Measurements from ENCODE around the gene HNRNPUL2.
"Not testable (repeated sequence)": the region's sequence is repeated elsewhere in the genome, so short reads cannot be mapped to it uniquely, and the experiment has no call there.

Gene HNRNPUL2

DNA sequence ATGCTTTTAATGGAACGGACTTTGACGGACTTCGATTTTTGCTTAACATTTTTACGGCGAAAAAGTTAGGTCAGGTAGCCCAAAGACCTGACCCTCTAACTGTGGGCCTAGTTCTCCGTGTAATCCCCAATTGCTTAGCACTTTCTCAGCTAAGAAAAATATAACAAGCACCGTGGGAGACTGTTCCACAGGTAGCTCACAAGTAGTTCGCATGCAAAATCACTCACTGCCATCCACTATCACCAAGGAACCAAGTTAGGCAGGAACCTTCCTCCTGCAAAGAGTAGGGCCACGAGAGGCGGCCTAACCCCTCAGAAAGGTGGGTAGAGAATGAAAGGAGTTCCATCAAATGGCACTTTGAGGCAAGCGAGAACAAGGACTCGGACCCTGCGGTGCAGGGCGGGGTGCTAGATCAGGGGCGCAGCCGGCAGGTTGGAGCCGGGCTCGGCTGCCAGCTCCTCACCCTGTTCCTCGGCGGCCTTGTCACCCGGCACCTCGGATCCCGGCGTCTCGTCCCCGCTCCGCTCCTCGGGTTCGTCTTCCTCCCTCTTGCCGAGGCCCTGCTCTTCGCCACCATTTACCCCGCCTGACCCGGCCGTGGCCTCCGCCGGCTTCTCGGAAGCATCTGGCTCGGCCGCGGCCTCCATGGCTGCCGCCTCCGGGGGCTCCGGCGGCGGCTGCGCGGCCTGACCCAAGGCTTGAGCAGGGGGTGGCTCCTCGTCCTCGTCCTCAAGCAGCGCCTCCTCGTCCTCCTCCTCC, 922 bp downstream of the HNRNPUL2 start:
- DNase-seq = peak; percentile 34

DNA sequence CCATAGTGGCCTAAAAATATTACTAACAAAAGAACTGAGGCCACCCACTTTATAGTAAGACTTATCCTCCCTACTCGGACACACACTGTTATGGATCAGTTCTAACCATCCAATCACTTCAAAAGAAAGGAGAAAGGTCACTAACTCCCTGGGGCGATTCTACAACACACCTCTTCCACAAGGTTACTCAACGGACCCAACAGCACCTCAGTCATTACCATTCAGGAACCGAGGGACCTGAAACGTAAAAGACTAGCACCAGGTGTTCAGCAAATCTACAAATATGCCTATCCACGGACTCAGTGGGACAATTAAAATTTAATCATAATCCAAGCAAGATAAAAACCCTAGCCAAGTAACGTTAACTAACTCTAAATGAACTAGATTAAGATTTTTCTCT, 1.6 kb downstream of the HNRNPUL2 start:
- peak; percentile 35 for DNase-seq

DNA sequence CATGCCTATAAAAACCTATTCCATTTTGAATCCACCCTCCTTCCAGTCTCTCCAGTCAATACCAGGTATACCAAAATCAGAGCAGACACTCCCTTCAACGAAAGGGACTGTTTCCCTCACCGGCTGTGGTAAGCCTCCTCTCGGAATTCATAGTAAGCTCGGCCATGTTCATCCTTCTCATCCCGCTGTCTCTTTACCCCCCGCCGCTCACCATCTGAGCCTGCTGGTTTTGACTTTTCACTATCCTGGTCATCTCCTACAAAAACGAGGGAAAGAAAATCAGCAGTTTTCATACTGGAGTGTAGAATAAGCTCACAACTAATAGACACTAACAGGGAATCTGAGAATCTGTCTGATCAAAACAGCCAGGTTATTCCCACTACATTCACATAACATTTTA, 3.1 kb downstream of the HNRNPUL2 start:
- DNase-seq = no peak

DNA sequence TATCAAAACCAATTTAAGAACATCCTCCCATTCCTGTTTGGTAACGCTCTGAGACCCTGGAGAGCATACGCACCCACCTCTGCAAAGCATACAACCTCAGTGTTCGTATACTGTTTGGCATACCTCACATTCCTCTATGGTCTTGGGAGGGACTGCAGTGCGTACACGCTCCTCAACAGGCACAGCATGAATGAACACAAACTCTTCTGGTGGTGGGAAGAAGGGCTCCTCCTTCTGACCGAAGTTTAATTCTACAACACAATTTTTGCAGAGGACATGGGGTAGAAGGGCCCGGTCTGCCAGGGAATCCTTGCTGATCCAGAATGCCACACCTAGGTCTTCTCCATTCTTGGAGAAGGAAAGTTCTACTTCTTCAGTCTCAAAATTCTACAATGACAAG, 5.3 kb downstream of the HNRNPUL2 start:
- no peak for DNase-seq

DNA sequence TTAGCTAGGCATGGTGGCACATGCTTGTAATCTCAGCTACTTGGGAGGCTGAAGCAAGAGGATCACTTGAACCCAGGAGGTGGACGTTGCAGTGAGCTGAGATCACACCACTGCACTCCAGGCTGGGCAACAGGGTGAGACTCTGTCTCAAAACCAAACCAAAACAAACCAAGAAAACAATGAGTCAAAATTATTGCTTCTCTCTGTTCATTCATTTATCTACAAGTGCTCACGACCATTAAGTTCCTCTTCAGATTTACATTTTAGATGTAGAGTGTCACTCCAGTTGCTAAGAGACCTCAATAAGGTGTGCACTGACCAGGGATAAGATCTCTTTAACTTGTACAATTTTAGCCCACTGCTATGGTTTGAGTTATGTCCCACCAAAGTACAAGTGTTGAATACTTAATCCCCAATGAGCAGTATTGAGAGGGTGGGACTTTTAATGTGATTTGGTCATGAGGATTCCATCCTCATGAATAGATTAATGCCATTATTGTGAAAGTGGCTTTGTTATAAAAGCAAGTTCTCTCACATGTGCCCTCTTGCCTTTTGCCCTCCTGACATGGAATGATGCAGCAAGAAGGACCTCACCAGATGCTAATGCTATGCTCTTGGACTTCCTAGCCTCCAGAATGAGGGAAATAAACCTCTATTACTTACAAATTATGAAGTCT, 7.8 kb downstream of the HNRNPUL2 start:
- DNase-seq = no peak

DNA sequence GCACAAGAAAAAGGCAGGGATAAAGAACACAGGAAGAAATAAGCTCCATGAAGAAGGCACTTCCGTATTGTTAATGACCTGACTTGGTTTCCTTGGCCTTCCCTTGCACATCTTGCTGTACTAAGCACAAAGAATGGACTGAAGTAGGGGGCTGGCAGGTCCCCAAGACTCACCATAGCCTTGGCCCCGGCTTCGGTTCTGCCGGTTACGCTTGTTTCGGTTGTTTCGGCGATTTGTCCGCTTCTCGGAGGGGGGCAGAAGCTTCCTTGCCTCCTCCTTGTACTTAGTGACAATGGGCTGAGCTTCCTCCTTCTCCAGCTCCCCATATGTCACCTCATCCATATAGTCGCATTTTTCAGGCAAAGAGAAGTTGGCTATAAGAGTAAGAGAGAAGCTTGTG, 10.4 kb downstream of the HNRNPUL2 start:
- DNase-seq = no peak

DNA sequence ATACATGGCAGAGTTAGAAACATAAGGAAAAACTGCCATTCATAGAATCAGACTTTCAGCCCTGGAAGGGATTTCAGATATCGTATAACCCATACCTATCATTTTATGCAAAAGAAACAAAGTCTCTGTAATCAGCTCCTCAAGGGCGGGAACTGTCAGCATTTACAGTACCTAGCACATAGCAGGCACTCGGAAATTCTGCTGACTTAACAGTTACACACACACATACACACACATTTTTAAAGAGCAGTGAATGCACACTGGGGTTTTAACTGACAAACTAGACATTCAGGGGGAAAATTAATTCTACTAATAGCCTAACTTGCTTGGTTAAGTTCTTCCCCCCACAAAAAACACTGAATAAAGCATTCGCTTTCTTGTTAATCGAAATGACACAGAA, 11.1 kb downstream of the HNRNPUL2 start:
- no peak for DNase-seq

DNA sequence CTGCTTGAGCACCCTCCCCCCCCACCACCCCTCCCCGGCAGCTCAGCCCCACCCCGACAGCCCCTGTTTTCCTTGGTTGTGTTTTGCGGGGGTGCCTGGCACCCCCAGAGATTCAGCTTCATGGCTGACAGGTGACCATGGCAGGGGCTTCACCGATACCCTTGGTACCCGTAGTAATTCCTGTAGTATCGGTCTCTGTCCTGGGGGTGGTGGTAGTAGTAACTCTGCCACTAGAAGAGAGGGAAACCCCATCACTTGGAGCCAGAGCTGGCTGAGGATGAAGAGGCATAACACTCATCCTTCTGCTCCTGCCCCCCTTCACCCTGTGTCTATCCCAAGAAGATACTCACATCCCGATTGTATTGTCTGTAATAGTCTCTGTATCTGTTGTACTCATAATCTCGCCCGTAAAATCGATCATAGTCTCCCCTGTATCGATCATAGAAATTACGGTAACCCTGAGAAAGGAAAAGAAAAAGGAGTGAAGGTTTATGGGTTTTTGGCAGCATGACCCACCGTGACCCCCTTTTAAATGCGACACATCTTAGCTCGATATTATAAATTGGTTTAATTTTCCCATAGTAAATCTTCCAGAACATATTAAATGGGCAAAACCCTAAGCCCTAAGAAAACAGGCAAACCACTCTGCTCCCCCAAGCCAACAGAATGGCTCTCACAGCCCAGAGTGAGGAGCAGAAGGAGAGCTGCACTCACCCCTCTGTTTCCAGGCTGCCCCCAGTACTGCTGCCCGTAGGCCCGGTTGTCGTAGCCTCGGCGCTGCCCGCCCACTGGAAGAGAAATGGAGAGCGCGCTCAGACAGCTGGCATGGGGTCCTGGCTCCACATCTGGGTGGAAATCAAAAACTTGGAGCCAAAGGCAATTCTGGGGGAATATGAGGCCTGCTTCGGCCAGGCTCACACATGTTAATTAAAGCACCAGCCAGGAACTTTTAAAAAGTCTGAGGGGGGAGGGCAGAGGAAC, 11.8 kb downstream of the HNRNPUL2 start:
- no peak for DNase-seq

DNA sequence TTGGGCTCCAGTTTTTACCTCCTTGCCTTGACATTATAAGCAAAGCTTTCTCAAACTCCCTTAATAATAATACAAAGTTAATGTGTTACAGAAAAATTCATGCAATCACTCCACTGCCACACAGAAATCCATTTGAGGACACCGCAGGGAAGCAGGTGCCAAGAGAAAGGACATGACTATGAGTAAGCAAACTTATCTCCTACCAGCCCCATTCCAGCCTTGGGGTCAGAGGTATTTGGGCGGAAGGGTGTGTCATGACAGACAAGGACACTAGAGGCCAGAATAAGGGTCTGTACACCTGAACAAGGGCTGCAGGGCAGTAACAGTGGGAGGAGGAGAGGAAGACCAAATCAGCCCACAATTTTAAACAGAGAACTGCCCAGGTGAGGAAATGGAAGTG, 13.9 kb downstream of the HNRNPUL2 start:
- DNase-seq = no peak

DNA sequence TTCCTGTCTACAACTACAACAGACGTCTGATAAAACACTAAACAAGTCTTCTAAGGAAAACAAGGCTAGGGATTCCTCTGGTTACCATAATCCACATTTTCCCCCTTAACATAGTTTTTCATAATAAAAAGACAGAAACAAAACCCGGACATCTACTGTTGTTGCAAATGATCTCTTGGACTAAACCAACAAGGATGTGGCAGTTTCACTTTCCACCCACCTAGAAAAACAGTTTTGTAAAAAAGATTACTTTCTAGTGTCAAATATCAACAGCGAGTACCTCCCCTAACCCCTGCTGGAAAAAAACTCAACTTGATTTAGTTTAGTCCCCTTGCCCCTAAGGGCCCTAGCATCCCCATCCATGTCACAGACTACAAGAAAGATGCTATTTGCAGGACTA, 14.4 kb downstream of the HNRNPUL2 start:
- DNase-seq = no peak

DNA sequence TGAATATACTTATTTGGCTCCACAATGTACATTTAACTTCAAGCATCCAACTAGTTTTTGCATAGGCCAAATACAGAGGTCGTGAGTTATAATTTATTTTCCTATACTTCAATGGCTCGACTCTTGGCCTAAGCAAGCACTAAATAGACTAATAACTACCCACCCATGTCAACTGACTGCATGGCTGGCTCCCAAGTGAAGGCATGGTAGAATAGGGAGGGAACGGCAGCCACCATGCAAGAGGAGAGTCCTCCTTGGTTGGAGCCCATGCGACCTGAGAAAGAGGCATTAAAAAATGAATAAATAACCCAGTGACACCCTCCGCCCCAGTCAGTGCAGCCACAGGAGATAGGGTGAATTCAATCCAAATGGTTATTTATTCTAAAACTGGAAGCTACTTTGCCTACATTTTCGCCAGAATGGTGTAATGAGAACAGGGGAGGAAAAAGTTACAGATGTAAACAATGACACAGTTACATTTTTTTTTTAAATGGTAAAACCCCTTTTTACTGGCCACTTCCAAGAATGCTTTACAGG, 14.9 kb downstream of the HNRNPUL2 start:
- DNase-seq = no peak

DNA sequence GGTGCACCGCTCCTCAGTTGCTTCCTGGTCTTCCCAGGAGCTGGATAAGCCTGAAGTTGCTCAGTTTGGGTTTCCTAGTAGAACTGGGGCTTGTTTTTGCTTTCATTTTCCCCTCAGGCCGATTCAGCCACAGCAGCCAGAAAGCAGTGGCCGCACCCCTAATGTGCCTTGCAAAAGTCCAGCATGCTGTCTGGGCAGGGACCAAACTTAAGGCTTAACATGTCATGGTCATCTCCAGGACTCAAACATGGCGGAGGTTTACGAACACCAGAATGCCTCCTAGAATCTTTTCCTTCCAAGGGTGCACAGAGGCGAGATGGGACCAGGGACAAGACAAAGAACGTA, 17.3 kb downstream of the HNRNPUL2 start:
- DNase-seq = peak; percentile 56

DNA sequence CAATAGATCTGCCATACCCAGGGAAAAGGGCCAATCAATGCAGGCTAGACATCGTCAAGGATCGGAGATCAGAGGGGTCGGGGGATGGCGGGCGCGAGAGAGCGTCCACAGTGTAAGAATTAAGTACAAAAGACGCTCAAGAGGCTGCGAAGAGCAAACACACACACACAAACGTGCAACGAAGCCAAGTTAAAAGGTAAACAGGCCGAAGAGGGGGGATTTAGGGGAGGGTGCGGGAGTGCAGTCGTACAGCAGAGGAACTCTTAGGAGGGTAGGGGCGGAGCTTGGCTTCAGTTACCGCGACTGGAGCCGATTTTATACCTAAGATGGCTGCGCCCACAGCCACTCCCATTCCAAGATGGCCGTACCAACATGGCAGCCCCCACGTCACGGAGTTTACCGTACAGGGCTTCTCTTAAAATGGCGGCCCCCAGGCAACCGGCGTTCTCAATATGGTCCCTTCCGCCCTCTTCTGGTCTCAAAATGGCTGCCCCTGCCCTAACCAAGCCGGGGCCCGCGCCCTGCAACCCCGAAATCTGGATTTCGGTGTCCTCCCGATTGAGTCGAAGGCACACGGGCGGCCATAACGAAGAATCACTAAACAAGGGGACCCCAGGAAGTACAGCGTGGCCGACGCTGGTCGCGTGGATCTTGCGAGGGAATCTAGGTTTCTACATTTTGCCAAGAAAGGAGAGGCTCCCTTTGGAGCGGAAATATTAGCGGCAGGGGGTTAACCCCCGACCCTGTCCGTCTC, 17.8 kb downstream of the HNRNPUL2 start:
- peak; percentile 100 for DNase-seq

DNA sequence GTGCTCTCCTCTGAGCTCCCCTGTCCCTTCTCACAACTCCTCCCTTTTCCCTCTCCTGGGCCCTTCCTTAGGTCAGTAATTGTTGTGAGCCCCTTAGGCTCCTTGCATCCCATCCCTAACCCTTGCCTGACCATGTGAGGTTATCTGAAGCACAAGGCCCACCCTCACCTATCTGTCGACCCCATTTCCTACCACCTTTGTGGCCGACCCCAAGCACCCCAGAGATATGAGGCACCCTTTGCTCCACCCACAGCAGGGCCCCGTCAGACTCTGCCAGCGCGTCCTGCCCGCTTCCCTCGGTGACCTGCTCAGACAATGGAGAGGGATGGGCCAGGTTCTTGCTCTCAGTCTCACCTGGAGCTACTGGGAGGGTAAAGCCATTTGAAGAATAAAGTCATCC, 18.5 kb downstream of the HNRNPUL2 start:
- peak; percentile 52 for DNase-seq

DNA sequence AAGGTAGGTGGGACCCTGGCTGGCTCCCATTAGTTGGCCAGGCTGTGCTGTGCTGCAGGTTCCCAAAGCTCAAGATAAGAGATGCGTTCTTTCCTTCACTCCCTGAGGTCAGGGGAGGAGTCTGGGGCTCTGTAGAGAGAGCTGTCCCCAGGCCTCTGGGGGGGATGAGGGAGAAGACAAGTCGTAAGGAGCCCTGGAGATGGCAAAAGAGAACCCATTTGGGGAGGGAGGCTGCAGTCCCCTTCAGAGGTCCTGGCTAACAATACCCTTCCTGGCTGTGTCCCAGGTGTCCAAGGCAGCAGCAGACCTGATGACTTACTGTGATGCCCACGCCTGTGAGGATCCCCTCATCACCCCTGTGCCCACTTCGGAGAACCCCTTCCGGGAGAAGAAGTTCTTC, 18.9 kb downstream of the HNRNPUL2 start:
- DNase-seq = no peak

DNA sequence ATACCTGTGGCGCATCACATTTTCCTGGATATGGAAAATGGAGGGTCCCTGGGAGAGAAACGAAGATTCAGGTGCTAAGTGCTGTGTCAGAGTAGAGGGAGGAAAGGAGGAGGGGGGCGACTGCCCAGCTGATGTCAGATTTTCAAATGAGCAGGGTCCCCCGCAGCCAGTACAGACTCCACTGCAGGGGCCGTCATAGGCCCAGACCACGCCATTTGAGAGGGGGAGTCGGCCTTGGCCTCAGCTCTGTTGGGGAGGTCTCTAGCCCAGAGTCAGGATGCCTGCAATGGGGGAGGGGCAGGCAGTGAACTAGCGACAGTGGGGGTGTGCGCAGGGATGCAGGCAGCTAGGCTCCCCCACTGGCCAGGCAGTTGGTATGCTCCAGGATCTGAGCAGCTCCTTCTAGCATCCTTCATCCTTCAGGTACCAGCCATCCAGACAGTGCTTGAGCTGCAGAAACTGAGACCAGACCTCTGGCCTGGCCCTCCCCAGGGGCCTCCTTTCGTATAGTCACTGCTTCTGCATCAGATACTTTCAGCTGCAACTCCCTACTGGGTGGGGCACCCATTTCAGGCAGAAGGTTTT, 19.9 kb downstream of the HNRNPUL2 start, which contains the start of the genes BSCL2 and GNG3:
BSCL2 (minus strand) TSS at position 148 of the 585 bp plus-strand sequence. CDS start 229 bp downstream, outside the sequence.
GNG3 (plus strand) TSS at position 400 of the 585 bp plus-strand sequence. CDS start 620 bp downstream, outside the sequence.
- no peak for DNase-seq

DNA sequence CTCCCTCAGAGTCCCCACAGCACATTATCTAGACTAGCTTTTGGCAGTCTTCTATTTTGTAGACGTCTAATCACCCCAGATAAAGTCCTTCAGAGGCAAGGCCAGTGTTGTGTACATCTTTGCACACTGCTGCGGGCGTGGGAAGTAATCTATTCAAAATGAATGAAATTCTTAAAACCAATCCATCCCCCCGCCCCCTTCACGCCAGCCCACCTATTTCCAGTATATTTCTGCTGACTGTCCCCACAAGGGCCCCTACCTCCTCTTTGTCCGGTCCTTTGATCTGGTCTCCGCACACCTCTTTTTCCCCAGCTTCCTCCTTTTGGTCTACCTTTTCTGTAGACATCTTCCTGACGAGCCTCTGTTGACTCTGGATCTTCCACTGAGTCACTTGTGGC, 20.4 kb downstream of the HNRNPUL2 start:
- no peak for DNase-seq

DNA sequence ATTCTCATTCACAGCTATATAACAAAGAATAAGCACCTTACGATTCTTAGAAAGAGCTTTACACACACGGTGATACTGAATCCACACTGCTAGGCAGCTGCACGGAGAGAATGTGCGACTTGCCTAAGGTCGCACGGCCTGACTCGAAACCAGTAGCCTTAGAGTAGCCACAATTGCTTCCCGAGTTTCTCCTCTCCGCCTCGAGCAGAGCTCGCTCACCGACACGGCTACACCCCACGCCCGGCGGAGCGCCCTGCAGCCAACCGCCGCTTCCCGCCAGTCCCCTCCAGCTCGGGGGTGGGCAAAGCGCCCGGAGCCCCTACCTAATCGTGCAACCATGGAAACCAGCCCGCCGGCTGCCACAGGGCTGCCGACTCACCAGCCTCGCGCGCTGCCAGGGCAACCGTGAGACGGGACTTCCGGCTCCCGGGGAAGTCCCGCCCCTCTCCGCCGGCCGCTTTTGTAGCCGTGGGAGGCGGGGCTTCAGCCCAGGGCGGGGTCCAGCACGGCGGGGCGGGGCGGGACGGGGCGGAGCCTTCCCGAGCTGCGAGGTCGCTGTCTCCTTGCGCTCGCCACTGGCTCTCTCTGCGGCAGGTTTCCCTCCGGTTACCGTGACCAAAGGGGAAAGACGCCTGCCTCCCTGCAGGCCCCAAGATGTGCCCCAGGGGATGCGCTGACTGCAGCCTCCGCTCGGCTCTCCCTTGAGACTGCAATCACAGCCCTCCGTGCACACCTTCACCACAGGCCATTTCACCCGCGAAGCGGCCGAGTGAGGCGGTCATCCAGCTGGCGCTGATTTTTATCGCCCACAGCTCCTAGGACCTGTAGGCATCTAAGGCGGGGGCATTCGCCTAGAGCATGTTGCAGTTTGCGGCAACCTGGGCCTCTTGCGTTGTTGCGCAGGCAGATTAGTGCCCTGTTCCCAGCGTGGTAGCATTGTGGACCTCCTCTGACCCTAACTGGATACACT, 21.1 kb downstream of the HNRNPUL2 start:
- DNase-seq = peak; percentile 98

DNA sequence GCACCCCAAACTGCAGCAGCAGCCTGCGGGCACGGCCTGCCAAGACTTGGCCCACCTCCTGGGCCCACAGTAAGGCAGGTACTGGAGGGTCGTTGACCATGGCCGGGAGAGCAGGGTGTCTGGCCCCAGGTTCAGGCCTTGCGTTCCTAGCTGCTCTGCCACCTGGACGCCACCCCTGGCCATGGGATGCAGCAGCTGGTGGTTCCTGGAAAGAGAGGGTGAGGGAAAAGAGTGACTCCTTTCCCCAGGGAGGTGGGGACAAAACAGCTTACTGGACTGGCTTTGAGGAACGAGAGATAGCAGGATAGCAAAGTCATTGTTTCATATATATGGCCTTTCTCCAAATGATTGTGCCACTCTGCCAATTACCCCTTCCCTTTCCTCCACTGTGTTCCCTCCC, 21.8 kb downstream of the HNRNPUL2 start:
- no peak for DNase-seq

DNA sequence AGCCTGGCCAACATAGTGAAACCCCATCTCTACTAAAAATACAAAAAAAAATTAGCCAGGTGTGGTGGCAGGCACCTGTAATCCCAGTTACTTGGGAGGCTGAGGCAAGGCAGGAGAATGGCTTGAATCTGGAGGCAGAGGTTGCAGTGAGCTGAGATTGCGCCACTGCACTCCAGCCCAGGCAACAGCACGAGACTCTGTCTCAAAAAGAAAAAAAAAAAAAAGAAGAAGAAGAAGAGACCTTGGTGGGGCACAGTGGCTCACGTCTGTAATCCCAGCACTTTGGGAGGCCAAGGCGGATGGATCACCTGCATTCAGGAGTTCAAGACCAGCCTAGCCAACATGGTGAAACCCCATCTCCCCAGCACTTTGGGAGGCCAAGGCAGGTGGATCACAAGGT, 23.3 kb downstream of the HNRNPUL2 start:
- DNase-seq = not testable (repeated sequence)

DNA sequence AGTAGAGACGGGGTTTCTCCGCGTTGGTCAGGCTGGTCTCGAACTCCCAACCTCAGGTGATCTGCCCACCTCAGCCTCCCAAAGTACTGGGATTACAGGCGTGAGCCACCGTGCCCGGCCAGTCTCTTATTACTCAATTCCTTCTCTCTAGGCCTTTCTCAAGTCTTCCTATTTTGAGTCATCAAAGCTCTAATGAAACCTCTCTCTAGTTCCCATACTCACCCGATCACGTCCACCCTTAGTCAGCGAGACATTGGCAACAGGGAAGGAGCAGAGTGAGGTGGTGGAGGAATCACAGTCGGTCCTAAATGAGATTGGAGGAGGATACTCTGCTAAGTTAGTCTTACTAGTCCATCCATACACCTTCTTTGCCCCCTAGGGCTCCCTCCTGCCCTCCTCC, 25.0 kb downstream of the HNRNPUL2 start:
- no peak for DNase-seq

Measured in RPMI8226 (cell line).